Karpas-422 (cell line): Measurements from ENCODE around the gene MKX. TPM values are rescaled to one million over a fixed set of nuclear protein-coding genes. Genes with fewer than 3 reads are reported as not detected.

ENCODE experiments used
- DNase-seq: peaks from one replicate; pipeline ENCODE4 v3.0.0-alpha.2; 2015
- H2AFZ ChIP-seq: fragments of 200-600 bp; sonication (generic); 2 replicates; pipeline ENCODE4 v1.6.1; 2014; ENCODE audit warnings: antibody characterized with exemption, low read length, mixed read lengths
- H3K27ac ChIP-seq: fragments of 200-600 bp; sonication (generic); 2 replicates; pipeline ENCODE4 v1.5.1; 2014; ENCODE audit warnings: mild to moderate bottlenecking, low read length, moderate library complexity
- H3K27me3 ChIP-seq: fragments of 200-600 bp; sonication (generic); 2 replicates; pipeline ENCODE4 v1.6.1; 2014; ENCODE audit warnings: low read length, mixed read lengths
- H3K36me3 ChIP-seq: fragments of 200-600 bp; sonication (generic); 2 replicates; pipeline ENCODE4 v1.6.1; 2014; ENCODE audit warnings: low read length, mixed read lengths; ENCODE audit not compliant: insufficient read depth
- H3K4me1 ChIP-seq: fragments of 200-600 bp; sonication (generic); 2 replicates; pipeline ENCODE4 v1.6.1; 2014; ENCODE audit warnings: mild to moderate bottlenecking, low read length, mixed read lengths
- H3K4me2 ChIP-seq: fragments of 200-600 bp; sonication (generic); 2 replicates; pipeline ENCODE4 v1.6.1; 2014; ENCODE audit warnings: low read length, low read depth, mild to moderate bottlenecking; ENCODE audit not compliant: poor library complexity, severe bottlenecking
- H3K4me3 ChIP-seq: fragments of 200-600 bp; sonication (generic); 2 replicates; pipeline ENCODE4 v1.5.1; 2014; ENCODE audit warnings: mild to moderate bottlenecking, antibody characterized with exemption, low read length, mixed read lengths
- H3K79me2 ChIP-seq: fragments of 200-600 bp; sonication (generic); 2 replicates; pipeline ENCODE4 v1.6.1; 2014; ENCODE audit warnings: mild to moderate bottlenecking, low read length, mixed read lengths
- H3K9ac ChIP-seq: fragments of 200-600 bp; sonication (generic); 2 replicates; pipeline ENCODE4 v1.6.0; 2014; ENCODE audit warnings: low read length
- H3K9me2 ChIP-seq: fragments of 200-600 bp; sonication (generic), shearing (Covaris generic); replicated peaks from 2 replicates; pipeline ENCODE4 v1.6.0; 2014; ENCODE audit warnings: mild to moderate bottlenecking, low read length, moderate library complexity; ENCODE audit not compliant: insufficient read depth
- H3K9me3 ChIP-seq: fragments of 300-700, 200-600 bp; sonication (generic); 2 replicates; pipeline ENCODE4 v1.6.1; 2014; ENCODE audit warnings: low read length, mixed read lengths
- H4K20me1 ChIP-seq: fragments of 200-600 bp; sonication (generic); 2 replicates; pipeline ENCODE4 v1.6.1; 2014; ENCODE audit warnings: mild to moderate bottlenecking, antibody characterized with exemption, low read length, low read depth; ENCODE audit not compliant: insufficient read depth
- total RNA-seq: library from RNA; depleted of rRNA; stranded (reverse); fragments of >200 nt; shearing (Covaris generic); gene quantifications from 2 replicates; pipeline ENCODE4 v1.2.3, GENCODE V29; 2014; ENCODE audit warnings: low replicate concordance

The MKX gene
- total RNA-seq, 1 experiment from 2014 or later = not detected

GRCh38 chr10:27664461-27664860, 81.2 kb downstream of the MKX start:
- H2AFZ ChIP-seq = no peak overlapping the region
- H3K9me2 ChIP-seq = no peaks in the 10 kb centered on the region
- no peaks in the 10 kb centered on the region for H3K79me2 ChIP-seq
- no peak for DNase-seq
- no peaks in the 10 kb centered on the region for H4K20me1 ChIP-seq
- no peak overlapping the region for H3K9ac ChIP-seq
- no peaks in the 10 kb centered on the region for H3K27me3 ChIP-seq
- H3K4me3 ChIP-seq = no peak overlapping the region
- 0 out of 2 replicates have a peak, but pooled peaks cover 5% of the 10 kb centered on the region for H3K4me1 ChIP-seq
- H3K36me3 ChIP-seq = no peaks in the 10 kb centered on the region
- H3K9me3 ChIP-seq = no peaks in the 10 kb centered on the region
- H3K4me2 ChIP-seq = no peak overlapping the region
- H3K27ac ChIP-seq = no peak overlapping the region

GRCh38 chr10:27663621-27664020, 82.0 kb downstream of the MKX start:
- H3K36me3 ChIP-seq = no peaks in the 10 kb centered on the region
- 0 out of 2 replicates have a peak, but pooled peaks cover 5% of the 10 kb centered on the region for H3K4me1 ChIP-seq
- no peak overlapping the region for H3K4me3 ChIP-seq
- DNase-seq = no peak
- H3K27ac ChIP-seq = no peak overlapping the region
- no peaks in the 10 kb centered on the region for H3K79me2 ChIP-seq
- no peaks in the 10 kb centered on the region for H4K20me1 ChIP-seq
- H3K9me3 ChIP-seq = no peaks in the 10 kb centered on the region
- H2AFZ ChIP-seq = no peak overlapping the region
- no peaks in the 10 kb centered on the region for H3K27me3 ChIP-seq
- no peaks in the 10 kb centered on the region for H3K9me2 ChIP-seq
- no peak overlapping the region for H3K4me2 ChIP-seq
- H3K9ac ChIP-seq = no peak overlapping the region

GRCh38 chr10:27661514-27662286, 83.9 kb downstream of the MKX start:
- H4K20me1 ChIP-seq = no peaks in the 10 kb centered on the region
- H3K9ac ChIP-seq = no peak overlapping the region
- H2AFZ ChIP-seq = no peak overlapping the region
- H3K9me3 ChIP-seq = no peaks in the 10 kb centered on the region
- H3K4me2 ChIP-seq = no peak overlapping the region
- no peaks in the 10 kb centered on the region for H3K36me3 ChIP-seq
- no peaks in the 10 kb centered on the region for H3K27me3 ChIP-seq
- no peak for DNase-seq
- H3K79me2 ChIP-seq = no peaks in the 10 kb centered on the region
- no peak overlapping the region for H3K27ac ChIP-seq
- no peak overlapping the region for H3K4me3 ChIP-seq
- 0 out of 2 replicates have a peak, but pooled peaks cover 5% of the 10 kb centered on the region for H3K4me1 ChIP-seq
- H3K9me2 ChIP-seq = no peaks in the 10 kb centered on the region

- no peaks in the 10 kb centered on the region for H3K27me3 ChIP-seq
- H3K9ac ChIP-seq = no peak overlapping the region
- H2AFZ ChIP-seq = no peak overlapping the region
- no peak overlapping the region for H3K27ac ChIP-seq
- H3K4me2 ChIP-seq = no peak overlapping the region
- H3K9me3 ChIP-seq = no peaks in the 10 kb centered on the region
- 0 out of 2 replicates have a peak, but pooled peaks cover 5% of the 10 kb centered on the region for H3K4me1 ChIP-seq
- no peak for DNase-seq
- no peaks in the 10 kb centered on the region for H3K79me2 ChIP-seq
- no peaks in the 10 kb centered on the region for H4K20me1 ChIP-seq
- H3K4me3 ChIP-seq = no peak overlapping the region
- H3K36me3 ChIP-seq = no peaks in the 10 kb centered on the region
- H3K9me2 ChIP-seq = no peaks in the 10 kb centered on the region
Measured at GRCh38 chr10:27660711-27661110, 84.9 kb downstream of the MKX start.

- Histone ChIP-seq H3K4me1 (0 out of 2 replicates have a peak, but pooled peaks cover 5% of the 10 kb centered on the region), H3K9me3 (no peaks in the 10 kb centered on the region), H3K36me3 (no peaks in the 10 kb centered on the region), H2AFZ (no peak overlapping the region), H3K9ac (no peak overlapping the region), H4K20me1 (no peaks in the 10 kb centered on the region), H3K27me3 (no peaks in the 10 kb centered on the region), H3K4me3 (no peak overlapping the region), H3K4me2 (no peak overlapping the region), H3K27ac (no peak overlapping the region), H3K9me2 (no peaks in the 10 kb centered on the region), H3K79me2 (no peaks in the 10 kb centered on the region)
- DNase-seq = no peak
Measured at GRCh38 chr10:27660268-27660667, 85.4 kb downstream of the MKX start.

- Histone ChIP-seq H3K9ac (no peak overlapping the region), H3K9me3 (no peaks in the 10 kb centered on the region), H3K4me2 (no peak overlapping the region), H3K79me2 (no peaks in the 10 kb centered on the region), H3K9me2 (no peaks in the 10 kb centered on the region), H4K20me1 (no peaks in the 10 kb centered on the region), H3K27me3 (no peaks in the 10 kb centered on the region), H3K36me3 (no peaks in the 10 kb centered on the region), H3K4me1 (0 out of 2 replicates have a peak, but pooled peaks cover 5% of the 10 kb centered on the region), H3K4me3 (no peak overlapping the region), H3K27ac (no peak overlapping the region), H2AFZ (no peak overlapping the region)
- DNase-seq = no peak
Measured at GRCh38 chr10:27659786-27660185, 85.8 kb downstream of the MKX start.

GRCh38 chr10:27658788-27659187, 86.8 kb downstream of the MKX start:
- Histone ChIP-seq H3K9me2 (no peaks in the 10 kb centered on the region), H3K4me1 (0 out of 2 replicates have a peak, but pooled peaks cover 5% of the 10 kb centered on the region), H3K27ac (no peak overlapping the region), H3K4me3 (no peak overlapping the region), H3K9ac (no peak overlapping the region), H4K20me1 (no peaks in the 10 kb centered on the region), H3K4me2 (no peak overlapping the region), H2AFZ (no peak overlapping the region), H3K79me2 (no peaks in the 10 kb centered on the region), H3K36me3 (no peaks in the 10 kb centered on the region), H3K27me3 (no peaks in the 10 kb centered on the region), H3K9me3 (no peaks in the 10 kb centered on the region)
- DNase-seq = no peak

- Histone ChIP-seq H3K36me3 (no peaks in the 10 kb centered on the region), H2AFZ (no peak overlapping the region), H4K20me1 (no peaks in the 10 kb centered on the region), H3K27ac (no peak overlapping the region), H3K27me3 (no peaks in the 10 kb centered on the region), H3K9ac (no peak overlapping the region), H3K4me3 (no peak overlapping the region), H3K79me2 (no peaks in the 10 kb centered on the region), H3K4me2 (no peak overlapping the region), H3K9me3 (no peaks in the 10 kb centered on the region), H3K9me2 (no peaks in the 10 kb centered on the region), H3K4me1 (no peaks in the 10 kb centered on the region)
- DNase-seq = no peak
Measured at GRCh38 chr10:27655296-27655695, 90.3 kb downstream of the MKX start.
